GM21447 (cell line): ENCODE measurements around the gene ST8SIA2.

Source experiments
- ATAC-seq: cut with Tn5 transposase; IDR thresholded peaks from one replicate; pipeline ENCODE4 v1.9.1; 2021; ENCODE audit not compliant: unreplicated experiment

ST8SIA2 gene

GRCh38 chr15:92395098-92395635 lies 1.5 kb downstream of the ST8SIA2 start:
- ATAC-seq, result no peak

GRCh38 chr15:92399271-92399950 lies 5.7 kb downstream of the ST8SIA2 start:
- no peak for ATAC-seq

- ATAC-seq, result no peak
Observed at GRCh38 chr15:92400573-92400972, 6.9 kb downstream of the ST8SIA2 start.

- ATAC-seq, result no peak
Observed at GRCh38 chr15:92400980-92401787, 7.5 kb downstream of the ST8SIA2 start.

- no peak for ATAC-seq
Observed at GRCh38 chr15:92402751-92403150, 9.1 kb downstream of the ST8SIA2 start.

GRCh38 chr15:92405942-92406341 lies 12.3 kb downstream of the ST8SIA2 start:
- no peak for ATAC-seq

GRCh38 chr15:92407321-92407720 lies 13.6 kb downstream of the ST8SIA2 start:
- ATAC-seq, result no peak

- ATAC-seq, result no peak
Observed at GRCh38 chr15:92407916-92408315, 14.2 kb downstream of the ST8SIA2 start.

GRCh38 chr15:92409006-92409405 lies 15.3 kb downstream of the ST8SIA2 start:
- ATAC-seq, result no peak

GRCh38 chr15:92409521-92409920 lies 15.8 kb downstream of the ST8SIA2 start:
- no peak for ATAC-seq

- ATAC-seq, result no peak
Observed at GRCh38 chr15:92410537-92410936, 16.9 kb downstream of the ST8SIA2 start.

- ATAC-seq, result no peak
Observed at GRCh38 chr15:92411256-92411655, 17.6 kb downstream of the ST8SIA2 start.

- no peak for ATAC-seq
Observed at GRCh38 chr15:92413510-92413909, 19.8 kb downstream of the ST8SIA2 start.

- ATAC-seq, result no peak
Observed at GRCh38 chr15:92415639-92416297, 22.1 kb downstream of the ST8SIA2 start.

GRCh38 chr15:92416557-92416956 lies 22.9 kb downstream of the ST8SIA2 start:
- ATAC-seq, result no peak

GRCh38 chr15:92417716-92418115 lies 24.0 kb downstream of the ST8SIA2 start:
- ATAC-seq, result no peak

- no peak for ATAC-seq
Observed at GRCh38 chr15:92418864-92419263, 25.2 kb downstream of the ST8SIA2 start.

- no peak for ATAC-seq
Observed at GRCh38 chr15:92421976-92422375, 28.3 kb downstream of the ST8SIA2 start.

GRCh38 chr15:92425578-92426225 lies 32.0 kb downstream of the ST8SIA2 start:
- ATAC-seq, result no peak

- ATAC-seq, result no peak
Observed at GRCh38 chr15:92429378-92430068, 35.8 kb downstream of the ST8SIA2 start.

GRCh38 chr15:92430069-92430440 lies 36.4 kb downstream of the ST8SIA2 start:
- ATAC-seq, result no peak
